GM21723 (cell line): ENCODE data around the gene PSMC3.
A peak's percentile ranks its signal among the peaks of the same experiment; 100 is the strongest.

Experiments
- ATAC-seq: cut with Tn5 transposase; IDR thresholded peaks from one replicate; pipeline ENCODE4 v1.9.1; 2021; ENCODE audit warnings: mild to moderate bottlenecking, moderate library complexity; ENCODE audit not compliant: unreplicated experiment

The PSMC3 gene

DNA sequence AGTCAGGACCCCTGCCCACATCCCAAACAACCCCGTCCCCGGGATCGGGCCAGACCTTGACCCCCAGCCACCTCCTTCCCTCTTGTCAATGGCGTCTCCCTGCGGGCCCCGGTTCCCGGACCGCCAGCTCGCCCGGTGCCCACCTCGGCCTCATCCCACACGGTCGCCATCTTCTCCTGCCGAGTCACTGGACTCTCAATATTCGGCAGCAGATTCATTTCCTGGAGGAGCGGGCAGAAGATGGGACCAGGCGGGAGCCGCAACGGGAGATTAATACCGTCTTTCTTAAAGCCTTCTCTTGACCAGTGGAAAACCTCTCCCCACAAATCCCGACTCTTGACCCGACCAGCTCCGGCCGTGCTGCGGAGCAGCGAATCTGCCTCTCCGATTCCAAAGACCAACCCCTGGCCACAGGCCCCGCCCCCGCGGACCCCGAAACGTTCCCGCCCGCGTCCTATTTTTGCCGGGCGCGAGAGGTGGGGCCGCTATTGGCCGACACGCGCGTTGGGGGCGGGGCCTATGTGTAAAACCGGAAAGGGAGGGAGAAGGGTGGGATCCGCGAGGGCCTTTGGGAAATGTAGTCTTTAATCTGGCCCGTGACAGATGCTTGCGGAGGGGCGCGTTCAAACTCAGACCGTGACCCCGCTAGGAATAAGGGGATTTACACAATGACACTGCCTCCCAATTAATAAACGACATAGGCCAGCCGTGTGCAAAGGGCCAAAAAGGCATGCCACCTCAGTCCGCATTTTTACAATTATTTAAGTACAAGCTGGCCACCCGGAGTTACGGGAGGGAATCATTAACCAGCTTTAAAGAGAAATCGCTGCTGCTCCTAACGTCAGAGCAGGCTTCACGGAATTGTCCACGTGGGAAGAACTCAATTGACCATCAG, at the start of gene PSMC3:
Gene PSMC3 (minus strand): TSS at position 378 of the 895 bp plus-strand sequence. CDS start 160 bp downstream, at position 218.
- peak; percentile 90 for ATAC-seq

- no peak for ATAC-seq
Observed at GRCh38 chr11:47470671-47471070, 44.4 kb upstream of the PSMC3 start.

DNA sequence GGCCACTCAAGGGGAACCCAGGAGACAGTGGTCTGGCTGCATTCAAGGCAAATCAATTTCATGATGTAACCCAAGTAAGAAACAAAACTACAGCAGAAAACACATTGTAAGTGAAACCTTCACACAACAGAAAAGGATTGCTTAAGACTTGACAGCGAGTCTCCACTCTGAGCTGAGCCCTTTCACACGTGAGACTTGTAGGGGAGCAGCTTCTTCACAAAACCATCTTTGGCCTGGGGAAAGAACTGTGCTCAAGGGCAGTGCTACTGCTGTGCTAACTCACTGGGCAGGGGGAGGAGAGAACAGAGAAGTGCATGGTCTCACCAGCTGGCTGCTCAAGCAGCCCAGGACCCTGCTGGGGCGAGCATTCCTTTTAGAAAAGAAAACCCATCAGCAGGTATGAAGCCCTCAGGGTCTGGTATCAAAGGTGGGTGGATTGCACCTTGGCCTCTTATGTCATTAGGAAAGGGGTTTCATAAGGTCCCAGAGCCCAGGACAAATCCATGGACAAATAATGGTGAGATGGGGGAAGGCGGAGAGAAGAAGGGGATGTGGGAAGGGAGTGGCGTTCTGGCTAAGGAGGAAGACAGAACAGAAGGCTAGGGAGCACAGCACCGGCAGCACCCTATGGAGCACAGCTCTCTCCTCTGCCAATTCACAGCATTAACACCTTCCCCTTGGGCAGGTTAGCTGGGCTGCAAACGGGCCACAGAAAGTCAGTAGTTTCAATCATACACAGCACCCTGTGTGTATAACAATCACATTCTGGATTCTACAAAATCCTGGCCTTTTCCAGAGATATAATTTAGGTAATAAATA, 43.3 kb upstream of the PSMC3 start:
- no peak for ATAC-seq

- ATAC-seq = no peak
Observed at GRCh38 chr11:47468598-47469214, 42.5 kb upstream of the PSMC3 start.

- ATAC-seq = no peak
Observed at GRCh38 chr11:47467357-47467756, 41.1 kb upstream of the PSMC3 start.

DNA sequence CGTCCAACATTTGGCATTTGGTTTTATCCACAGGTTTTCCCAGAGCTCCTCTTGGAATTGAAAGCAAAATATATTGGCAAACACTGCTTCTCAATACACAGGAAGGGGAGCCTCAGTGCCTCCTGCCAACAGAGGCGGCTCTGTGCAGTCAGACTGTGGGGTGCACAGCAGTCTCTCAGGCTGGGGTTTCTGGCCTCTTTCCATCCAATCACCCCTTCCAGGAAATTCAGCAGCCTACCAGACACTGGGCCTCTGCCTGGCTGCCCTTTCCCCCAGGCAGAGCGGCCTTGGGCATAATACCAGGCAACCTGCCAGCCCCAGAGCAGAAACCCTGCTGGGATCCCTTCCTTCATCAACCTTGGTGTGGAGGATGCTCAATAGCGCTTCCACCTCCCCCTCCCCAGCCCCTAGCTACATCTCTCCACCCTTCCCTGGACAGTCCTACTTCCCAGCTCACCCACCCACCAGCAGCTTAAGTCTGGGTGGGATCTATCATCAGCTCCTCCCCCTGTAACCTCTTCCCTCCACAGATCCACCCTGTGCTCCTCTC, 40.5 kb upstream of the PSMC3 start:
- ATAC-seq = no peak

DNA sequence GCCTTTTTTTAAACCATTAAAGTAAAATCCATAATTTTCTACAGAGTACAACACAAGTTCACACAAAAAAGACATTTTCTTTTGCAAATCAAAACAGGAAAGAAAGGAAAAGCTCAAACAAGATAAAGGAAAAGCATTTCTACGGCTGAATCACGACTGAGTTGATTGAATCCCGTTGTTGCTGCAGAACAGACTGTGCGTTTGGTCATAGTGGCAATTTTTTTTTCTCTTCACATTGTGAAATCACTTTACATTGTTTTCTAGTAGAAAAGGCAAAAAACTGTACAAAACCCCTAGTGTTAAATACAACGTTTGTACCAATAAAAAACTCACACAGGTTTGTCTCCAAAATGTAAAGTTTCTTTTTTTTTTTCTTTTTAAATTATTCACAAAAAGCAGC, 40.0 kb upstream of the PSMC3 start:
- ATAC-seq = no peak

DNA sequence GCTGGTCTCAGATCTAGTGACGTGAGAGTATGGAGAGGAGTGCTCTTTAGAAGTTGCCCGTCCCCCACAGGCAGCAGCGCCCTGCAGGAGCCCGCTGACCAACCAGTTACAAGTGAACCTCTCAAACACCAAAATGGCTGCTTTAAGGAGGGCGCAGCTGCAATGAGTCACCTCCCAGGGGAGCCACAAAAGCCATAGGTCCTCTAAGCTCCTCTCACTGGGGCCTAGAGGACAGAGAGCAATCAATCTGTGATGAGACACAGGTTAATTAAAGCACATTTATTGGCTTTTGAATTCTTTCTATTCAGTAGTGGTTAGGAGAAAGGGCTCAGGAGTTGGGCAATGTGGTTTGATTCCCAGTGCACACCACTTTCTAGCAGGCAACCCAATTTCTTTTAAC, 38.2 kb upstream of the PSMC3 start:
- ATAC-seq = no peak

- no peak for ATAC-seq
Observed at GRCh38 chr11:47461876-47462275, 35.6 kb upstream of the PSMC3 start.

DNA sequence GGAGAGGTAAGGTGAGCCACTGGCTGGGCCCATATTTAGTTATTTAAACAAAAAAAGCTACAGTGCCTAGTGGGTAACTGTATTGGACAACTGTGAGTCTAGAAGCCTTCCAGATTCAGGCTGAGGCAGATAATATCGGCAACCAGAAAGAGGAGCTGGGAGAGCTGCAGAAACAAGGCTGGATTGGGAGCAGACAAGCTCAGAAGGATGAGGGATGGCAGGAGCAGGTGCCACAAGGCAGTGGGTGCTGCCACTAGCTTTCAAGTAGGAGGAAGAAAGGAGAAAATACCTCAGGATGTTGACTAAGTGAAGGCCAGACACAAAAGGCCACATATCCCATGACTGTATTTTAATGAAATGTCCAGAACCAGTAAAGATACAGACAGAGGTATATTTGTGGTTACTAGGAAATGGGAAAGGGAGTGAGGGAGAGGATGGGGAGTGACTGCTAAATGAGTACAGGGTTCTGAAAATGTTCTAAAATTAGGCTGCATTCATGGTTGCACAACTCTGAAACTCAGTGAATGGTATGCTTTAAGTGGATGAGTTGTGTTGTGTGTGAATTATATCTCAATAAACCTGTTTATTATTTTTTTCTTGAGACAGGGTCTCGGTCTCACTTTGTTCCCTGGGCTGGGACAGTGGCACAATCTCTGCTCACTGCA, 34.5 kb upstream of the PSMC3 start:
- no peak for ATAC-seq

- peak; percentile 86 for ATAC-seq
Observed at GRCh38 chr11:47454258-47454671, 28.0 kb upstream of the PSMC3 start.

GRCh38 chr11:47453365-47453764, 27.1 kb upstream of the PSMC3 start:
- ATAC-seq = no peak

DNA sequence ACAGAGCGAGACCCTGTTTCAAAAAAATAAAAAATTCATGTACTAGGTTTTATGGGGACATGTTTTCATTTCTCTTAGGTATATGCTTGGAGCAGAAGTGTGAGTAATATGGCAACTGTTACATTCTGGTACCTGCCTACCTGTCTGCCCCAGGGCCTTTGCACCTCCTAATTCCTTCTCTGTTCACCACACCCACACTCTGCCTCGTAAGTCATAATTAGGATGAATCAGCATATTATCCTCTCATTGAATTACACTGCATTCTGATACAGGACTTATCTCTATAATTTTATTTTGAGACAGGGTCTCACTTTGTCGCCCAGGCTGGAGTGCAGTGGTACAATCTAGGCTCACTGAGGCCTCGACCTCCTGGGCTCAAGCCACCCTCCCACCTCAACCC, 25.8 kb upstream of the PSMC3 start:
- ATAC-seq = no peak

DNA sequence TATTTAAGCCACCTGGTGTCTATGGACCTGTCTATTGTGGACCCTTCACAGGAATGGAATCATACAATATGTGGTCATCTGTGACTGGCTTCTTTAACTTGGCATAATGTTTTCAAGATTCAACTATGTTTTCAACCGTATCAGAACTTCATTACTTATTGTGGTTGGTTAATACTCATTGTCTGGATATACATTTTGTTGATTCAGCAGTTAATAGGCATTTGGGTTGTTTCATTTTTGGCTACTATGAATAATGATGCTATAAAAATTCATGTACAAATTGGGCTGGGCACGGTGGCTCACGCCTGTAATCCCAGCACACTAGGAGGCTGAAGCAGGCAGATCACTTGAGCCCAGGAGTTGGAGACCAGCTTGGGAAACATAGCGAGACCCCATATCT, 25.2 kb upstream of the PSMC3 start:
- no peak for ATAC-seq

DNA sequence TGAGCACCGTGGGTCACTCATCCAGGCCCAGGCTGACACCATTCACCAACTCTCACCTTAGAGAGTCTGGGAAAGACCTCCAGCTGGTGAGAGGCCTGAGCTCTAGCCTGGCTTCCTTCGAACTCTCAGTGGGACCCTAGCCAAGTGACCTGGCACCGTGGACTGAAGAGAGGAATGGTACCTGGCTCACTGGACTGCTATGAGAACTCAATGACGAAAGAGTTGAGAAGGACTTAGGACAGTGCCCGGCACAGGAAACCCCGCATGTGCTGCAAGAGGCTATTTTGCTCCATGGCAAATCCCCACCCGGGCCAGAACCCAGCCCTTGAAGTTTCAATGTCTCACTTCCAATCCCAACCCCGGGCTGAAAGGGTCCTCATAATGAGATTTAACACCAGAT, 23.3 kb upstream of the PSMC3 start:
- no peak for ATAC-seq

GRCh38 chr11:47448566-47449427, 22.6 kb upstream of the PSMC3 start, which contains the start of gene RAPSN:
Gene RAPSN (minus strand): TSS chr11:47449136. CDS start chr11:47448964, 172 bp downstream.
- ATAC-seq = no peak

DNA sequence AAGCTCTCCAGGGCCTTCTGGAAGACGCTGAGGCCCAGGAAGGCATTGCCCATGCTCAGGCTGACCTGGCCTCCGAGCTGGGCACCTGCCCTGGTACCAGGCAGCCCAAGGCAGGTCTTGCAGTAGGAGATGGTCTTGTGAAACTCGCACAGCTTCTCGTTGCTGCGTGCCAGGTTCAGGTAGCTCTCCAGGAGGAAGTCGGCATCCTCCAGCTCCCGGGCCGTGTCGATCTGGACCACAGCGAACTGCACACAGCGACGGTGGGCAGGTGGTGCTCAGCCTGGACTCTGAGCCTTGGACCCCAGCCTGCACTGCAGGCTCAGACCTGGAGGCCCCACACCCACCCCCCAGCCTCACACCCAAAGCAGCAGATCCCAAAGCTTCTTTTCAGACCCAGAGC, 21.7 kb upstream of the PSMC3 start:
- no peak for ATAC-seq

GRCh38 chr11:47446833-47447232, 20.6 kb upstream of the PSMC3 start:
- ATAC-seq = no peak

DNA sequence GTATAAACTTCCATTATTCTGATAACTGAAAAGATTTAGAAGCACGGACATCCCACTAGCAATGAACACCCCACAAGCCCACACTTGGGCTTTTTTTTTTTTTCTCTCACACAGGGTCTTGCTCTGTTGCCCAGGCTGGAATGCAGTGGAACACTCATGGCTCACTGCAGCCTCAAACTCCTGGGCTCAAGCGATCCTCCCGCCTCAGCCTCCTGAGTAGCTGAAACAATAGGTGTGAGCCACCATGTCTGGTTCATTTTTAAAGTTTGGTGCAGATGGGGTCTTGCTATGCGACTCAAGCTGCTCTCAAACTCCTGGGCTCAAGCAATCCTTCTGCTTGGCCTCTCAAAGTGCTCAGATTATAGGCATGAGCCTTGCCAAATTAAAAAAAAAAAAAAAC, 19.6 kb upstream of the PSMC3 start:
- no peak for ATAC-seq

- no peak for ATAC-seq
Observed at GRCh38 chr11:47443817-47444216, 17.6 kb upstream of the PSMC3 start.
